WTC11 (cell line): ENCODE measurements around the gene GAS5. TPM values are rescaled to one million over a fixed set of nuclear protein-coding genes. Genes with fewer than 3 reads are reported as not detected.
A peak's percentile ranks its signal among the peaks of the same experiment; 100 is the strongest.

Source experiments
- ATAC-seq: fragments of 200-7000 bp; cut with Tn5 transposase; 2 replicates; pipeline ENCODE4 v1.10.0; 2021; ENCODE audit warnings: mild to moderate bottlenecking, moderate library complexity
- CTCF ChIA-PET: fragments of 300-600 bp; sonication (Branson Sonifier 250); formaldehyde crosslinking; loops from one replicate; lab custom pipeline; 2021; ENCODE audit warnings: antibody characterized with exemption; lab: Charles Lee
- POLR2A ChIA-PET: fragments of 350-600 bp; sonication (Branson Sonifier 250); formaldehyde crosslinking; loops from one replicate; lab custom pipeline; 2021; ENCODE audit warnings: antibody characterized with exemption; lab: Charles Lee
- DNase-seq: peaks from one replicate; pipeline ENCODE4 v3.0.0; 2021; ENCODE audit warnings: low spot score
- H3K27ac Mint-ChIP-seq: 2 replicates; pipeline ENCODE4 v1.8.0; 2021; ENCODE audit warnings: mixed read lengths
- H3K27me3 Mint-ChIP-seq: 2 replicates; pipeline ENCODE4 v1.8.0; 2021; ENCODE audit warnings: low read depth, mild to moderate bottlenecking, moderate library complexity, mixed read lengths
- H3K36me3 Mint-ChIP-seq: 2 replicates; pipeline ENCODE4 v1.8.0; 2021; ENCODE audit warnings: mixed read lengths
- H3K4me1 Mint-ChIP-seq: 2 replicates; pipeline ENCODE4 v1.8.0; 2022; ENCODE audit warnings: mixed read lengths
- H3K4me3 Mint-ChIP-seq: 2 replicates; pipeline ENCODE4 v1.8.0; 2021; ENCODE audit warnings: mild to moderate bottlenecking, moderate library complexity, mixed read lengths
- H3K9me3 Mint-ChIP-seq: 2 replicates; pipeline ENCODE4 v1.8.0; 2021; ENCODE audit warnings: mixed read lengths
- AR ChIP-seq: fragments of 250-450 bp; sonication (Bioruptor Pico); IDR thresholded peaks from 2 replicates; pipeline ENCODE4 v1.9.0; 2021; ENCODE audit warnings: mild to moderate bottlenecking
- E2F5 ChIP-seq: sonication (generic); formaldehyde crosslinking; IDR thresholded peaks from 2 replicates; pipeline ENCODE4 v1.8.1; 2022; ENCODE audit warnings: mild to moderate bottlenecking, moderate library complexity, missing genetic modification reagents
- ERG ChIP-seq: fragments of 250-450 bp; sonication (Bioruptor Pico); IDR thresholded peaks from 2 replicates; pipeline ENCODE4 v1.8.0; 2021; ENCODE audit warnings: mild to moderate bottlenecking
- GTF2I ChIP-seq: fragments of 250-450 bp; sonication (Bioruptor Pico); conservative IDR thresholded peaks from 2 replicates; pipeline ENCODE4 v1.4.0; 2021; ENCODE audit warnings: mild to moderate bottlenecking
- MYBL2 ChIP-seq: sonication (generic); formaldehyde crosslinking; IDR thresholded peaks from 2 replicates; pipeline ENCODE4 v1.8.1; 2023; ENCODE audit warnings: mild to moderate bottlenecking, moderate library complexity, missing genetic modification reagents
- NR2C2 ChIP-seq: sonication (generic); formaldehyde crosslinking; IDR thresholded peaks from 2 replicates; pipeline ENCODE4 v1.8.0; 2022; ENCODE audit warnings: mild to moderate bottlenecking, missing genetic modification reagents
- STAT6 ChIP-seq: sonication (generic); formaldehyde crosslinking; conservative IDR thresholded peaks from 2 replicates; pipeline ENCODE4 v1.8.1; 2023; ENCODE audit warnings: mild to moderate bottlenecking, low read depth, missing genetic modification reagents, moderate library complexity
- TCF7 ChIP-seq: sonication (generic); formaldehyde crosslinking; IDR thresholded peaks from 2 replicates; pipeline ENCODE4 v1.8.0; 2022; ENCODE audit warnings: mild to moderate bottlenecking, low read depth, missing genetic modification reagents, moderate library complexity
- ZMAT4 ChIP-seq: fragments of 250-450 bp; sonication (Bioruptor Pico); IDR thresholded peaks from 2 replicates; pipeline ENCODE4 v1.9.0; 2021; ENCODE audit warnings: mild to moderate bottlenecking
- ZNF121 ChIP-seq: sonication (generic); formaldehyde crosslinking; IDR thresholded peaks from 2 replicates; pipeline ENCODE4 v1.8.0; 2023; ENCODE audit warnings: missing genetic modification reagents
- ZNF232 ChIP-seq: sonication (generic); formaldehyde crosslinking; IDR thresholded peaks from 2 replicates; pipeline ENCODE4 v1.8.0; 2022; ENCODE audit warnings: mild to moderate bottlenecking, missing genetic modification reagents
- ZNF423 ChIP-seq: fragments of 250-450 bp; sonication (Bioruptor Pico); IDR thresholded peaks from 2 replicates; pipeline ENCODE4 v2.1.2; 2022; ENCODE audit warnings: mild to moderate bottlenecking, moderate library complexity
- ZNF512 ChIP-seq: sonication (generic); formaldehyde crosslinking; IDR thresholded peaks from 2 replicates; pipeline ENCODE4 v1.8.1; 2022; ENCODE audit warnings: missing genetic modification reagents, borderline replicate concordance
- total RNA-seq: library from RNA; stranded (reverse); gene quantifications from 3 replicates; pipeline ENCODE4 v1.2.3, GENCODE V29; 2021

Gene GAS5
- total RNA-seq, 1 experiment from 2014 or later: 818 TPM

- ChIA-PET CTCF (interaction anchor here (1.7 kb wide), 1 partner anchor 328 kb away, joined by 5 read pairs; no protein-coding TSS in a partner anchor), POLR2A (interaction anchor here (1.6 kb wide), 1 partner anchor 22 kb away, joined by 4 read pairs; the partner anchor contains the start of genes GAS5 and ZBTB37)
- Mint-ChIP-seq H3K36me3 (peaks cover 14% of the 10 kb centered on the region), H3K27me3 (no peaks in the 10 kb centered on the region), H3K4me1 (peaks cover 62% of the 10 kb centered on the region), H3K9me3 (no peaks in the 10 kb centered on the region), H3K27ac (peak overlapping the region; percentile 58; the same call in 1 of the 2 replicates), H3K4me3 (no peak overlapping the region)
- DNase-seq: no peak
- no peak for ATAC-seq
- 0 out of 2 replicates have a peak, but pooled peaks have one; percentile 39 for TF ChIP-seq AR (CRISPR knock-in tag)
- no peak for TF ChIP-seq TCF7 (CRISPR knock-in tag)
- peak; percentile 97 for TF ChIP-seq ZNF121
Observed at GRCh38 chr1:173889885-173890284, 22.1 kb upstream of the GAS5 start.

- Mint-ChIP-seq H3K4me1 (peaks cover 62% of the 10 kb centered on the region), H3K9me3 (no peaks in the 10 kb centered on the region), H3K27ac (peak overlapping the region; percentile 51), H3K4me3 (no peak overlapping the region), H3K36me3 (peaks cover 14% of the 10 kb centered on the region), H3K27me3 (no peaks in the 10 kb centered on the region)
- DNase-seq: no peak
- ATAC-seq: peak; percentile 82
- POLR2A ChIA-PET: interaction anchor here (1.6 kb wide), 1 partner anchor 21 kb away, joined by 4 read pairs; the partner anchor contains the start of genes GAS5 and ZBTB37
- CTCF ChIA-PET: interaction anchor here (1.7 kb wide), 1 partner anchor 329 kb away, joined by 5 read pairs; no protein-coding TSS in a partner anchor
- TF ChIP-seq E2F5 (CRISPR knock-in tag) (no peak), ZNF512 (no peak), STAT6 (CRISPR knock-in tag) (no peak), ZMAT4 (no peak), GTF2I (CRISPR knock-in tag) (no peak)
Observed at GRCh38 chr1:173888749-173889148, 21.0 kb upstream of the GAS5 start.

- no peak overlapping the region for H3K4me3 Mint-ChIP-seq
- no peak for ATAC-seq
- POLR2A ChIA-PET: no interaction called here
- TF ChIP-seq NR2C2 (no peak), ZNF423 (CRISPR knock-in tag) (no peak), ZNF232 (CRISPR knock-in tag) (no peak), ERG (no peak), ZMAT4 (no peak), STAT6 (CRISPR knock-in tag) (no peak), MYBL2 (CRISPR knock-in tag) (no peak)
- no peaks in the 10 kb centered on the region for H3K27me3 Mint-ChIP-seq
- peaks cover 14% of the 10 kb centered on the region for H3K36me3 Mint-ChIP-seq
- no peak for DNase-seq
- H3K27ac Mint-ChIP-seq: peak overlapping the region; percentile 62
- CTCF ChIA-PET: interaction anchor here (0.9 kb wide), 1 partner anchor 19 kb away, joined by 3 read pairs; the partner anchor contains the start of gene ZBTB37
- H3K4me1 Mint-ChIP-seq: peaks cover 62% of the 10 kb centered on the region
- H3K9me3 Mint-ChIP-seq: no peaks in the 10 kb centered on the region
Observed at GRCh38 chr1:173887627-173888026, 19.8 kb upstream of the GAS5 start.
